ENCODE results near the gene KRT85. TPM values are rescaled to one million over a fixed set of nuclear protein-coding genes. Genes with fewer than 3 reads are reported as not detected.
A peak's percentile ranks its signal among the peaks of the same experiment; 100 is the strongest.

Gene KRT85
- polyA plus RNA-seq, 2 of the 4 experiments (the other 2 are of a cell fraction): 3.7 TPM; not detected in 1

- TF ChIP-seq EP300 (IDR thresholded peaks at IDR 0.05) (no peak), CTCF (IDR thresholded peaks at IDR 0.05) (no peak)
Observed at GRCh38 chr12:52399756-52400155, 32.5 kb upstream of the KRT85 start (continued).

GRCh38 chr12:52398176-52398575 lies 30.9 kb upstream of the KRT85 start:
- ChIA-PET CTCF (interaction anchor here (0.5 to 46.1 kb wide), 6 partner anchors 21 to 475 kb away, joined by 3 to 1221 read pairs (median 4); no protein-coding TSS in a partner anchor), POLR2A (no interaction called here)
- ATAC-seq (peak in 1 of 2 experiments; percentile 40; a peak in 1 of 6 replicates), FAIRE-seq (no peak), DNase-seq (ENCODE audit: low read depth in 1 of 2, low spot score in 1 of 2) (peak in 1 of 2 experiments; percentile 35)
- TF ChIP-seq HOXB13 (CRISPR knock-in tag; IDR thresholded peaks at IDR 0.05; ENCODE audit: low read depth) (no peak), ATOH8 (CRISPR knock-in tag; IDR thresholded peaks at IDR 0.05; ENCODE audit: low read depth) (no peak), CBX2 (IDR thresholded peaks at IDR 0.05; ENCODE audit: borderline replicate concordance, low read depth) (no peak), USF2 (IDR thresholded peaks at IDR 0.05) (no peak), ELK1 (IDR thresholded peaks at IDR 0.05; ENCODE audit: low read depth, low read length) (no peak), RCOR1 (IDR thresholded peaks at IDR 0.05; ENCODE audit: low read depth, low read length) (no peak), NR3C1 (IDR thresholded peaks at IDR 0.05) (no peak), RNF2 (IDR thresholded peaks at IDR 0.05; ENCODE audit: borderline replicate concordance, low read depth) (no peak), PBX3 (IDR thresholded peaks at IDR 0.05) (no peak), EHF (CRISPR knock-in tag; IDR thresholded peaks at IDR 0.05) (no peak), RFX5 (IDR thresholded peaks at IDR 0.05) (no peak), JUN (IDR thresholded peaks at IDR 0.05) (no peak), EHMT2 (IDR thresholded peaks at IDR 0.05; ENCODE audit: low read depth) (no peak), ZNF302 (CRISPR knock-in tag; IDR thresholded peaks at IDR 0.05) (no peak), KDM5A (IDR thresholded peaks at IDR 0.05) (no peak), JUNB (IDR thresholded peaks at IDR 0.05) (no peak), HEYL (CRISPR knock-in tag; IDR thresholded peaks at IDR 0.05) (no peak), NFE2L2 (conservative IDR thresholded peaks at IDR 0.05; ENCODE audit: low read length) (no peak), CHD4 (IDR thresholded peaks at IDR 0.05; ENCODE audit: borderline replicate concordance) (no peak), SMC3 (IDR thresholded peaks at IDR 0.05) (no peak)
- 84% methylated on average over 1 of the region's 1 CpG for WGBS (ENCODE audit: missing lambda C conversion rate)
- Histone ChIP-seq H3K9me3 (no peaks in the 10 kb centered on the region), H3K27ac (no peak overlapping the region), H3K4me3 (no peak overlapping the region), H3K4me2 (no peak overlapping the region), H3K4me1 (peaks cover 6% of the 10 kb centered on the region; the same call in 1 of the 3 replicates)
